ENCODE results near the gene PADI2. TPM values are rescaled to one million over a fixed set of nuclear protein-coding genes. Genes with fewer than 3 reads are reported as not detected.
A peak's percentile ranks its signal among the peaks of the same experiment; 100 is the strongest.

PADI2 gene
- total RNA-seq, 1 experiment from 2014 or later, result 14.0 TPM

- Histone ChIP-seq H3F3A (ENCODE audit: insufficient read depth, low read depth) (no peaks in the 10 kb centered on the region), H3K79me2 (ENCODE audit: low read depth) (peaks cover 38% of the 10 kb centered on the region), H3K27me3 (ENCODE audit: insufficient read depth, low read depth) (no peaks in the 10 kb centered on the region), H3K4me2 (peak overlapping the region; percentile 91), H3K9me3 (ENCODE audit: insufficient read depth, low read depth) (no peaks in the 10 kb centered on the region), H3K4me1 (replicated peaks; ENCODE audit: insufficient read depth) (peaks cover 7% of the 10 kb centered on the region; the same call in 1 of the 2 replicates), H3K27ac (no peak overlapping the region), H3K36me3 (ENCODE audit: low read depth) (0 out of 2 replicates have a peak, but pooled peaks cover 7% of the 10 kb centered on the region), H4K20me1 (ENCODE audit: insufficient read depth) (no peaks in the 10 kb centered on the region), H3K4me3 (peak overlapping the region; percentile 71), H2AFZ (no peak overlapping the region), H3K9me2 (ENCODE audit: insufficient read depth) (no peaks in the 10 kb centered on the region)
- CTCF ChIA-PET, result no interaction called here
- BruUV-seq (replicated peaks), result TSS peak; percentile 38
- DNase-seq, result no peak
- intact Hi-C loops (cut with micrococcal nuclease; ENCODE audit: unreplicated experiment), result loop anchor here (5.0 to 10.0 kb wide), 3 partner anchors 150 to 552 kb away; no protein-coding TSS in a partner anchor
- TF ChIP-seq EZH2 (IDR thresholded peaks at IDR 0.05; ENCODE audit: low read depth) (no peak), CTCF (conservative IDR thresholded peaks at IDR 0.05) (no peak)
- POLR2A ChIA-PET (ENCODE audit: unreplicated experiment), result no interaction called here
Observed at GRCh38 chr1:17052641-17053040, 66.6 kb downstream of the PADI2 start.

- Histone ChIP-seq H3K27me3 (ENCODE audit: insufficient read depth, low read depth) (no peaks in the 10 kb centered on the region), H3K4me2 (peak overlapping the region; percentile 91; the same call in 1 of the 2 replicates), H3K27ac (no peak overlapping the region), H3K36me3 (ENCODE audit: low read depth) (0 out of 2 replicates have a peak, but pooled peaks cover 7% of the 10 kb centered on the region), H3K4me1 (replicated peaks; ENCODE audit: insufficient read depth) (peaks cover 7% of the 10 kb centered on the region; the same call in 1 of the 2 replicates), H3K9me3 (ENCODE audit: insufficient read depth, low read depth) (no peaks in the 10 kb centered on the region), H2AFZ (no peak overlapping the region), H4K20me1 (ENCODE audit: insufficient read depth) (no peaks in the 10 kb centered on the region), H3K9me2 (ENCODE audit: insufficient read depth) (no peaks in the 10 kb centered on the region), H3K4me3 (no peak overlapping the region), H3K79me2 (ENCODE audit: low read depth) (peaks cover 38% of the 10 kb centered on the region), H3F3A (ENCODE audit: insufficient read depth, low read depth) (no peaks in the 10 kb centered on the region)
- intact Hi-C loops (cut with micrococcal nuclease; ENCODE audit: unreplicated experiment), result loop anchor here (5.0 to 10.0 kb wide), 3 partner anchors 150 to 553 kb away; no protein-coding TSS in a partner anchor
- CTCF ChIA-PET, result no interaction called here
- TF ChIP-seq EZH2 (IDR thresholded peaks at IDR 0.05; ENCODE audit: low read depth) (no peak), CTCF (conservative IDR thresholded peaks at IDR 0.05) (no peak)
- DNase-seq, result no peak
- no TSS peak for BruUV-seq (replicated peaks)
- POLR2A ChIA-PET (ENCODE audit: unreplicated experiment), result interaction anchor here (0.6 kb wide), 1 partner anchor 79 kb away, joined by 4 read pairs; no protein-coding TSS in a partner anchor
Observed at GRCh38 chr1:17052038-17052437, 67.2 kb downstream of the PADI2 start.

- DNase-seq, result no peak
- TF ChIP-seq CTCF (conservative IDR thresholded peaks at IDR 0.05) (no peak), EZH2 (IDR thresholded peaks at IDR 0.05; ENCODE audit: low read depth) (no peak)
- Histone ChIP-seq H3K79me2 (ENCODE audit: low read depth) (peaks cover 43% of the 10 kb centered on the region), H2AFZ (no peak overlapping the region), H3K27me3 (ENCODE audit: insufficient read depth, low read depth) (no peaks in the 10 kb centered on the region), H3K9me3 (ENCODE audit: insufficient read depth, low read depth) (no peaks in the 10 kb centered on the region), H3F3A (ENCODE audit: insufficient read depth, low read depth) (peaks cover 5% of the 10 kb centered on the region; the same call in 1 of the 2 replicates), H4K20me1 (ENCODE audit: insufficient read depth) (0 out of 2 replicates have a peak, but pooled peaks cover 3% of the 10 kb centered on the region), H3K4me1 (replicated peaks; ENCODE audit: insufficient read depth) (peaks cover 6% of the 10 kb centered on the region; the same call in 1 of the 2 replicates), H3K4me2 (no peak overlapping the region), H3K9me2 (ENCODE audit: insufficient read depth) (no peaks in the 10 kb centered on the region), H3K36me3 (ENCODE audit: low read depth) (peaks cover 7% of the 10 kb centered on the region; the same call in 1 of the 2 replicates), H3K4me3 (no peak overlapping the region), H3K27ac (no peak overlapping the region)
- CTCF ChIA-PET, result no interaction called here
- POLR2A ChIA-PET (ENCODE audit: unreplicated experiment), result no interaction called here
- intact Hi-C loops (cut with micrococcal nuclease; ENCODE audit: unreplicated experiment), result loop anchor here (2.0 to 5.0 kb wide), 2 partner anchors 136 to 427 kb away; no protein-coding TSS in a partner anchor
- BruUV-seq (replicated peaks), result no TSS peak
Observed at GRCh38 chr1:17047924-17048323, 71.3 kb downstream of the PADI2 start.

Data from PC-9 (cell line).